Stimulated activated CD8-positive, alpha-beta memory T cell treated with anti-CD3 and anti-CD28 coated beads, Interleukin-15, amount 100 ng/mL, for 48 hours (primary cell): ENCODE results near the gene TTC6.
"Not testable (repeated sequence)": the region's sequence is repeated elsewhere in the genome, so short reads cannot be mapped to it uniquely, and the experiment has no call there.

ENCODE experiments used
- DNase-seq, 2 donors: peaks; one replicate each; pipeline ENCODE4 v3.0.0-alpha.2; 2020; ENCODE audit warnings: low read depth in 2 of 2

TTC6 gene

GRCh38 chr14:37594971-37595808 is at the start of gene TTC6, which contains the start of gene FOXA1:
Gene TTC6 (plus strand): TSS chr14:37595629. CDS start chr14:37622065, 26,436 bp downstream.
Gene FOXA1 (minus strand): TSS chr14:37595249. CDS start chr14:37594972, 277 bp downstream.
- no peak for DNase-seq

GRCh38 chr14:37546621-37547447 is 48.6 kb upstream of the TTC6 start:
- no peak for DNase-seq

GRCh38 chr14:37550511-37550910 is 44.9 kb upstream of the TTC6 start:
- DNase-seq, result no peak

- no peak for DNase-seq
These were observed 44.3 kb upstream of the TTC6 start for GRCh38 chr14:37551119-37551518.

GRCh38 chr14:37553935-37554550 is 41.4 kb upstream of the TTC6 start:
- no peak for DNase-seq

GRCh38 chr14:37555596-37555995 is 39.8 kb upstream of the TTC6 start:
- not testable (repeated sequence) for DNase-seq

- no peak for DNase-seq
These were observed 36.7 kb upstream of the TTC6 start for GRCh38 chr14:37558740-37559139.

GRCh38 chr14:37559386-37559785 is 36.0 kb upstream of the TTC6 start:
- no peak for DNase-seq

GRCh38 chr14:37563189-37563588 is 32.2 kb upstream of the TTC6 start:
- no peak for DNase-seq

- DNase-seq, result no peak
These were observed 29.9 kb upstream of the TTC6 start for GRCh38 chr14:37565550-37565949.

- DNase-seq, result no peak
These were observed 28.5 kb upstream of the TTC6 start for GRCh38 chr14:37566811-37567371.

- DNase-seq, result no peak
These were observed 25.7 kb upstream of the TTC6 start for GRCh38 chr14:37569729-37570128.

GRCh38 chr14:37571391-37571790 is 24.0 kb upstream of the TTC6 start:
- DNase-seq, result no peak

- no peak for DNase-seq
These were observed 22.1 kb upstream of the TTC6 start for GRCh38 chr14:37573356-37573755.

GRCh38 chr14:37579274-37579673 is 16.2 kb upstream of the TTC6 start:
- no peak for DNase-seq

GRCh38 chr14:37580146-37580545 is 15.3 kb upstream of the TTC6 start:
- no peak for DNase-seq

- no peak for DNase-seq
These were observed 11.8 kb upstream of the TTC6 start for GRCh38 chr14:37583358-37584210.

- no peak for DNase-seq
These were observed 11.0 kb upstream of the TTC6 start for GRCh38 chr14:37584211-37585100.

GRCh38 chr14:37585101-37585511 is 10.3 kb upstream of the TTC6 start:
- no peak for DNase-seq
